Spleen (tissue), 10 donors: Measurements from ENCODE around the gene SH2D5. TPM values are rescaled to one million over a fixed set of nuclear protein-coding genes. Genes with fewer than 3 reads are reported as not detected.

Source experiments
- polyA plus RNA-seq, 3 donors: library from polyadenylated mRNA; stranded (reverse); fragments of 200-250 nt; gene quantifications; one replicate each; pipeline ENCODE4 v1.2.1, GENCODE V29; 2013
- total RNA-seq, 7 donors: library from RNA; depleted of rRNA in 3 of 7; stranded (reverse); fragments of >200 nt in 3 of 7; fragmentation: NEBNext Ultra II Directional in 4 of 7; extraction: Animal tissue kit (Norgen Biotek cat#: 25700) in 4 of 7; gene quantifications; one replicate each; pipeline versions ENCODE4 v1.1.0 to v1.2.1, GENCODE V29; 2016 to 2021
- donor health status: healthy with polysubstance abuse.
- donor health status: DM: no; HTN: no; CAD: no; lungs with moderate emphysema.
- donor health status: DM: no; HTN: no; CAD: no.
- donor health status: Bipolar disorder and iron deficiency.
- donor health status: healthy.
- donor health status: DM: no; HTN: no; CAD: no.
- donor health status: DM: yes; HTN: yes; CAD: no.

The SH2D5 gene
- total and polyA plus RNA-seq, 10 donors = 0.02 to 0.22 (median 0.05) TPM; not detected in 5

Other genes starting within 250 kb of the SH2D5 start
- gene CAMK2N1, start 246.5 kb downstream of the SH2D5 start, total RNA-seq = 10 to 100 TPM in 5 of 7 donors, 1 to 10 TPM in 2; 6.7 to 17.2 (median 11.1) TPM
- gene CAMK2N1, start 246.5 kb downstream of the SH2D5 start, polyA plus RNA-seq = 1 to 10 TPM; 3.6 to 4.9 (median 4.5) TPM
- gene MUL1, start 224.6 kb downstream of the SH2D5 start, total RNA-seq = 10 to 100 TPM; 20.1 to 32.3 (median 25.0) TPM
- gene MUL1, start 224.6 kb downstream of the SH2D5 start, polyA plus RNA-seq = 1 to 10 TPM; 2.9 to 9.2 (median 7.3) TPM
- under 1 TPM; 0.27 to 0.97 (median 0.79) TPM for gene FAM43B, start 180.1 kb downstream of the SH2D5 start, total RNA-seq
- under 1 TPM; 0.11 to 0.24 (median 0.22) TPM for gene FAM43B, start 180.1 kb downstream of the SH2D5 start, polyA plus RNA-seq
- gene CDA, start 143.6 kb downstream of the SH2D5 start, total RNA-seq = 10 to 100 TPM in 6 of 7 donors, 1 to 10 TPM in 1; 8.5 to 47.2 (median 18.6) TPM
- 10 to 100 TPM in 1 of 3 donors, 1 to 10 TPM in 2; 4.2 to 18.0 (median 6.0) TPM for gene CDA, start 143.6 kb downstream of the SH2D5 start, polyA plus RNA-seq
- gene PINK1, start 99.2 kb downstream of the SH2D5 start, total RNA-seq = 10 to 100 TPM; 34.3 to 73.4 (median 52.9) TPM
- gene PINK1, start 99.2 kb downstream of the SH2D5 start, polyA plus RNA-seq = 10 to 100 TPM; 20.3 to 42.8 (median 23.3) TPM
- 100 to 1,000 TPM; 121 to 194 (median 163) TPM for gene DDOST, start 71.3 kb downstream of the SH2D5 start, total RNA-seq
- gene DDOST, start 71.3 kb downstream of the SH2D5 start, polyA plus RNA-seq = 100 to 1,000 TPM; 107 to 139 (median 114) TPM
- 10 to 100 TPM; 15.4 to 82.2 (median 57.6) TPM for gene KIF17, start 14.7 kb downstream of the SH2D5 start, total RNA-seq
- 10 to 100 TPM in 1 of 3 donors, 1 to 10 TPM in 2; 8.3 to 41.4 (median 8.7) TPM for gene KIF17, start 14.7 kb downstream of the SH2D5 start, polyA plus RNA-seq
- 100 to 1,000 TPM; 170 to 272 (median 199) TPM for gene HP1BP3, start 54.6 kb upstream of the SH2D5 start, total RNA-seq
- 10 to 100 TPM; 47.3 to 80.3 (median 65.8) TPM for gene HP1BP3, start 54.6 kb upstream of the SH2D5 start, polyA plus RNA-seq